Measurements from ENCODE around the gene ARPP19. TPM values are rescaled to one million over a fixed set of nuclear protein-coding genes. Genes with fewer than 3 reads are reported as not detected.

Gene ARPP19
- total and polyA plus RNA-seq, 4 donors, result 12.1 to 55.6 (median 31.7) TPM

DNA sequence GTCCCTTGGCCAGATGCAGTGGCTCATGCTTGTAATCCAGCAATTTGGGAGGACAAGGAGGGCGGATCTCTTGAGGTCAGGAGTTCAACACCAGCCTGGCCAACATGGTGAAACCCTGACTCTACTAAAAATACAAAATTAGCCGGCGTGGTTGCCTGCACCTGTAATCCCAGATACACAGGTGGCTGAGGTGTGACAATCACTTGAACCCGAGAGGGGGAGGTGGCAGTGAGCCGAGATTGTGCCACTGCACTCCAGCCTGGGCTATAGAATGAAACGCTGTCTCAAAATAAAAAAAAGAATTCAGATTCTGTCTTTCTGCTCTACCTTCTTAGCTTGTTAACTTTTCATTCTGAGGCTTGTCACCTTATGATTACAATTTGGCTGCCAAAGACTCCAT is 62.3 kb downstream of the ARPP19 start:
- H3K36me3 ChIP-seq (ENCODE audit: control insufficient read depth in 4 of 4, insufficient read depth in 3 of 4, low read depth in 1 of 4, low read length in 3 of 4), result no peaks in the 10 kb centered on the region
- H3K27ac ChIP-seq (ENCODE audit: low read depth in 1 of 2, low read length in 2 of 2), result no peak overlapping the region
- no peaks in the 10 kb centered on the region for H3K9me3 ChIP-seq (ENCODE audit: control insufficient read depth in 4 of 4, low read length in 3 of 4)
- H3K27me3 ChIP-seq (ENCODE audit: control insufficient read depth in 4 of 4, insufficient read depth in 4 of 4, low read length in 3 of 4), result no peaks in the 10 kb centered on the region
- no peak overlapping the region for H3K4me3 ChIP-seq (ENCODE audit: low read depth in 1 of 3, low read length in 3 of 3)
- DNase-seq (ENCODE audit: low spot score), result no peak
- H3K4me1 ChIP-seq (ENCODE audit: control insufficient read depth in 4 of 4, insufficient read depth in 4 of 4, low read length in 3 of 4), result no peaks in the 10 kb centered on the region
- TF ChIP-seq, protein P1, sequence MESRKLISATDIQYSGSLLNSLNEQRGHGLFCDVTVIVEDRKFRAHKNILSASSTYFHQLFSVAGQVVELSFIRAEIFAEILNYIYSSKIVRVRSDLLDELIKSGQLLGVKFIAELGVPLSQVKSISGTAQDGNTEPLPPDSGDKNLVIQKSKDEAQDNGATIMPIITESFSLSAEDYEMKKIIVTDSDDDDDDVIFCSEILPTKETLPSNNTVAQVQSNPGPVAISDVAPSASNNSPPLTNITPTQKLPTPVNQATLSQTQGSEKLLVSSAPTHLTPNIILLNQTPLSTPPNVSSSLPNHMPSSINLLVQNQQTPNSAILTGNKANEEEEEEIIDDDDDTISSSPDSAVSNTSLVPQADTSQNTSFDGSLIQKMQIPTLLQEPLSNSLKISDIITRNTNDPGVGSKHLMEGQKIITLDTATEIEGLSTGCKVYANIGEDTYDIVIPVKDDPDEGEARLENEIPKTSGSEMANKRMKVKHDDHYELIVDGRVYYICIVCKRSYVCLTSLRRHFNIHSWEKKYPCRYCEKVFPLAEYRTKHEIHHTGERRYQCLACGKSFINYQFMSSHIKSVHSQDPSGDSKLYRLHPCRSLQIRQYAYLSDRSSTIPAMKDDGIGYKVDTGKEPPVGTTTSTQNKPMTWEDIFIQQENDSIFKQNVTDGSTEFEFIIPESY (IDR thresholded peaks at IDR 0.05), result no peak
- TF ChIP-seq GABPA (IDR thresholded peaks at IDR 0.05 in 1 of 2, conservative IDR thresholded peaks at IDR 0.05 in 1 of 2) (no peak), TAF1 (conservative IDR thresholded peaks at IDR 0.05) (no peak), YY1 (IDR thresholded peaks at IDR 0.05) (no peak), EGR1 (IDR thresholded peaks at IDR 0.05; ENCODE audit: low read depth in 2 of 2) (no peak), JUND (IDR thresholded peaks at IDR 0.05) (no peak)
- TF ChIP-seq, protein P2, sequence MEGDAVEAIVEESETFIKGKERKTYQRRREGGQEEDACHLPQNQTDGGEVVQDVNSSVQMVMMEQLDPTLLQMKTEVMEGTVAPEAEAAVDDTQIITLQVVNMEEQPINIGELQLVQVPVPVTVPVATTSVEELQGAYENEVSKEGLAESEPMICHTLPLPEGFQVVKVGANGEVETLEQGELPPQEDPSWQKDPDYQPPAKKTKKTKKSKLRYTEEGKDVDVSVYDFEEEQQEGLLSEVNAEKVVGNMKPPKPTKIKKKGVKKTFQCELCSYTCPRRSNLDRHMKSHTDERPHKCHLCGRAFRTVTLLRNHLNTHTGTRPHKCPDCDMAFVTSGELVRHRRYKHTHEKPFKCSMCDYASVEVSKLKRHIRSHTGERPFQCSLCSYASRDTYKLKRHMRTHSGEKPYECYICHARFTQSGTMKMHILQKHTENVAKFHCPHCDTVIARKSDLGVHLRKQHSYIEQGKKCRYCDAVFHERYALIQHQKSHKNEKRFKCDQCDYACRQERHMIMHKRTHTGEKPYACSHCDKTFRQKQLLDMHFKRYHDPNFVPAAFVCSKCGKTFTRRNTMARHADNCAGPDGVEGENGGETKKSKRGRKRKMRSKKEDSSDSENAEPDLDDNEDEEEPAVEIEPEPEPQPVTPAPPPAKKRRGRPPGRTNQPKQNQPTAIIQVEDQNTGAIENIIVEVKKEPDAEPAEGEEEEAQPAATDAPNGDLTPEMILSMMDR (IDR thresholded peaks at IDR 0.05; ENCODE audit: low read depth, low read length, missing input control), result no peak
- no peak overlapping the region for H3K9ac ChIP-seq (ENCODE audit: low read depth in 1 of 2, low read length in 2 of 2)
- 86% methylated on average over 6 of the region's 6 CpGs for WGBS

DNA sequence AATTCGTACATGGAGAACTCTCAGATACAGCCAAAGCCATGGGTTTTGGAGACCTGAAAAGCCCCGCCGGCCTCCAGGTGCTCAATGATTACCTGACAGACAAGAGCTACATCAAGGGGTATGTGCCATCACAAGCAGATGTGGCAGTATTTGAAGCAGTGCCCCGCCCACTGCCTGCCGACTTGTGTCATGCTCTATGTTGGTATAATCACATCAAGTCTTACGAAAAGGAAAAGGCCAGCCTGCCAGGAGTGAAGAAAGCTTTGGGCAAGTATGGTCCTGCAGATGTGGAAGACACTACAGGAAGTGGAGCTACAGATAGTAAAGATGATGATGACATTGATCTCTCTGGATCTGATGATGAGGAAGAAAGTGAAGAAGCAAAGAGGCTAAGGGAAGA is 63.7 kb downstream of the ARPP19 start:
- no peaks in the 10 kb centered on the region for H3K27me3 ChIP-seq (ENCODE audit: control insufficient read depth in 4 of 4, insufficient read depth in 4 of 4, low read length in 3 of 4)
- no peak overlapping the region for H3K4me3 ChIP-seq (ENCODE audit: low read depth in 1 of 3, low read length in 3 of 3)
- no peaks in the 10 kb centered on the region for H3K9me3 ChIP-seq (ENCODE audit: control insufficient read depth in 4 of 4, low read length in 3 of 4)
- H3K27ac ChIP-seq (ENCODE audit: low read depth in 1 of 2, low read length in 2 of 2), result no peak overlapping the region
- TF ChIP-seq SP1 (IDR thresholded peaks at IDR 0.05), result no peak
- no peak for TF ChIP-seq GABPA (IDR thresholded peaks at IDR 0.05 in 1 of 2, conservative IDR thresholded peaks at IDR 0.05 in 1 of 2)
- TF ChIP-seq, protein P1 (IDR thresholded peaks at IDR 0.05), result no peak
- TF ChIP-seq HNF4G (IDR thresholded peaks at IDR 0.05), result no peak
- TF ChIP-seq NR2F2 (IDR thresholded peaks at IDR 0.05), result no peak
- TF ChIP-seq, protein P3, sequence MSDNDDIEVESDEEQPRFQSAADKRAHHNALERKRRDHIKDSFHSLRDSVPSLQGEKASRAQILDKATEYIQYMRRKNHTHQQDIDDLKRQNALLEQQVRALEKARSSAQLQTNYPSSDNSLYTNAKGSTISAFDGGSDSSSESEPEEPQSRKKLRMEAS (IDR thresholded peaks at IDR 0.05), result no peak
- DNase-seq (ENCODE audit: low spot score), result no peak
- H3K36me3 ChIP-seq (ENCODE audit: control insufficient read depth in 4 of 4, insufficient read depth in 3 of 4, low read depth in 1 of 4, low read length in 3 of 4), result no peaks in the 10 kb centered on the region
- 90% methylated on average over 6 of the region's 6 CpGs for WGBS
- H3K9ac ChIP-seq (ENCODE audit: low read depth in 1 of 2, low read length in 2 of 2), result no peak overlapping the region
- H3K4me1 ChIP-seq (ENCODE audit: control insufficient read depth in 4 of 4, insufficient read depth in 4 of 4, low read length in 3 of 4), result no peaks in the 10 kb centered on the region

Data from liver (tissue), 9 donors.